Esophagus squamous epithelium (tissue), 5 donors: ENCODE data around the gene COQ9. TPM values are rescaled to one million over a fixed set of nuclear protein-coding genes. Genes with fewer than 3 reads are reported as not detected.

Experiments used
- DNase-seq: peaks from one replicate; lab custom pipeline; 2025; lab: John Stamatoyannopoulos, UW
- H3K27ac ChIP-seq, 4 donors: fragments of 200-600 bp; sonication (generic); one replicate each; pipeline ENCODE4 v1.5.1; 2016 to 2019; ENCODE audit warnings: mild to moderate bottlenecking in 1 of 4
- H3K27me3 ChIP-seq, 4 donors: fragments of 200-600 bp; sonication (generic); 1 replicate in 3 of 4; 2 replicates in 1 of 4; pipeline versions ENCODE4 v1.5.1 to v1.6.0; 2017 to 2021; ENCODE audit warnings: antibody characterized with exemption in 1 of 4
- H3K36me3 ChIP-seq, 3 donors: fragments of 200-600 bp; sonication (generic); one replicate each; pipeline ENCODE4 v1.5.1; 2016 to 2019
- H3K4me1 ChIP-seq, 3 donors: fragments of 200-600 bp; sonication (generic); one replicate each; pipeline ENCODE4 v1.5.1; 2017 to 2019
- H3K4me3 ChIP-seq, 4 donors: fragments of 200-600 bp; sonication (generic); 1 replicate in 3 of 4; 2 replicates in 1 of 4; pipeline ENCODE4 v1.5.1; 2016 to 2019; ENCODE audit warnings: mild to moderate bottlenecking in 2 of 4, moderate library complexity in 1 of 4
- H3K9me3 ChIP-seq, 3 donors: fragments of 200-600 bp; sonication (generic); one replicate each; pipeline ENCODE4 v1.5.1; 2016 to 2019
- POLR2A ChIP-seq, 4 donors: fragments of 450-650 bp; IDR thresholded peaks; one replicate each; pipeline ENCODE4 v1.6.1; 2017; ENCODE audit warnings: antibody characterized with exemption in 4 of 4, mild to moderate bottlenecking in 4 of 4, moderate library complexity in 3 of 4
- WGBS, 2 donors: methylation state at CpG; one replicate each; pipeline ENCODE4 v1.1.5; 2018; 5-methylcytosine and 5-hydroxymethylcytosine counted together
- intact Hi-C: fragments of 100-400 bp; cut with DNase I; formaldehyde crosslinking; loops from one replicate; pipeline ENCODE4 v1.15.0; 2022
- total RNA-seq, 4 donors: library from RNA; depleted of rRNA; stranded (reverse); fragments of >200 nt; gene quantifications; one replicate each; pipeline ENCODE4 v1.1.0, GENCODE V29; 2016
- TF ChIP-seq, protein P1 (sequence below), 6 experiments: fragments of 450-650 bp in 4 of 6; fragments of 200-600 bp in 2 of 6; sonication (generic) in 2 of 6; IDR thresholded peaks; one replicate each; pipeline ENCODE4 v1.5.1; 2016 to 2019; ENCODE audit warnings: antibody characterized with exemption in 6 of 6, mild to moderate bottlenecking in 4 of 6, moderate library complexity in 4 of 6
- donor health status: DM: yes; HTN: yes; CAD: no.

COQ9 gene
- total RNA-seq, 4 donors from 2014 or later: 43.6 to 62.0 (median 53.4) TPM

DNA sequence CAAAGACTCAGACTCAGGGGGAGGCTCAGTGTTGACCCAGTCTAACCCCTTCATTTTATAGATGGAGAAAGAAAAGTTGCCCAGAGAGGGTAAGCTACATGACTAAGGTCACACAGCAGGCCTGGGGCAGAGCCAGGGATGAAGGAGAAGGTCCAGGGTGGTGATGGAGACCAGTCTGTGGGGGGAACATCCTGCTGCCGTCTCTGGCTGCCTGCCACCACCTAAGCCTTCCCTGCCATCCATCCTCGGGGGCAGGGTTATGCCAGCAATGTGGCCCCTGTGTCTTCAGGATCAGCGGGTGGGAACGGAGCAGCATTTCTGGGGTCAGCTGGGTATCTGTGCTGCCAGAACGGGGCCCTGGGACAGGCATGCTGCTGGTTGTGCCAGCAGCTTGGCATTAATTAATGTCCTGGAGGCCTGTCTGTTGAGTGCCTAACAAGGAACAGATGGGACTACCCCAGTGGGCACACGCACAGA lies 33.5 kb downstream of the COQ9 start:
- H3K27ac ChIP-seq: peak overlapping the region in 3 of 4 donors; percentile 18 to 77 (median 31)
- H3K4me3 ChIP-seq: no peak overlapping the region
- intact Hi-C loops: no loop called here
- H3K36me3 ChIP-seq: peaks cover 0 to 33% (median 0%) of the 10 kb centered on the region in 3 donors
- no peaks in the 10 kb centered on the region for H3K27me3 ChIP-seq
- H3K9me3 ChIP-seq: no peaks in the 10 kb centered on the region
- WGBS, 2 donors: 37 to 59% methylated on average over 3 of the region's 6 CpGs
- DNase-seq: no peak
- H3K4me1 ChIP-seq: peaks cover 40 to 73% (median 42%) of the 10 kb centered on the region in 3 donors
- TF ChIP-seq, protein P1, sequence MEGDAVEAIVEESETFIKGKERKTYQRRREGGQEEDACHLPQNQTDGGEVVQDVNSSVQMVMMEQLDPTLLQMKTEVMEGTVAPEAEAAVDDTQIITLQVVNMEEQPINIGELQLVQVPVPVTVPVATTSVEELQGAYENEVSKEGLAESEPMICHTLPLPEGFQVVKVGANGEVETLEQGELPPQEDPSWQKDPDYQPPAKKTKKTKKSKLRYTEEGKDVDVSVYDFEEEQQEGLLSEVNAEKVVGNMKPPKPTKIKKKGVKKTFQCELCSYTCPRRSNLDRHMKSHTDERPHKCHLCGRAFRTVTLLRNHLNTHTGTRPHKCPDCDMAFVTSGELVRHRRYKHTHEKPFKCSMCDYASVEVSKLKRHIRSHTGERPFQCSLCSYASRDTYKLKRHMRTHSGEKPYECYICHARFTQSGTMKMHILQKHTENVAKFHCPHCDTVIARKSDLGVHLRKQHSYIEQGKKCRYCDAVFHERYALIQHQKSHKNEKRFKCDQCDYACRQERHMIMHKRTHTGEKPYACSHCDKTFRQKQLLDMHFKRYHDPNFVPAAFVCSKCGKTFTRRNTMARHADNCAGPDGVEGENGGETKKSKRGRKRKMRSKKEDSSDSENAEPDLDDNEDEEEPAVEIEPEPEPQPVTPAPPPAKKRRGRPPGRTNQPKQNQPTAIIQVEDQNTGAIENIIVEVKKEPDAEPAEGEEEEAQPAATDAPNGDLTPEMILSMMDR (IDR thresholded peaks at IDR 0.05): no peak
- no peak for TF ChIP-seq POLR2A (IDR thresholded peaks at IDR 0.05)

DNA sequence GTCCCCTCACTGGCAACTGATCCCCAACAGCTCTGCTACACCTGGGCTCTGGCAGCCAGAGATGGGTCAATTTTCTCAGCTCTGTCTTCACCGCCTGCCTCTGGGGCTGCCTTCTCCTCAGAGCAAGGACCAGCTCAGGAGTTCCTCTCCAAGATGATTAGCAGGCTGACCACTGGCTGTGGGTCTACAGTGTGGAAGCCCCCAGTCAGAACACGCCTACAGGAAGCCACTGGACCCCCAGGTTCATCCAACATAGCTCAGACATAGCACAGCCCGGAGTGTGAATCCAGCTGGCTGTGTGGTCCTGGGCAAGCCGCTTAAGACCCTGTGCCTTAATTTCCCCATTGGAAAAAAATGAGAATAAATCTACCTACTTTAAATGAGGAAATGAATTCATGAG lies 34.1 kb downstream of the COQ9 start:
- Histone ChIP-seq H3K36me3 (peaks cover 0 to 29% (median 0%) of the 10 kb centered on the region in 3 donors), H3K9me3 (no peaks in the 10 kb centered on the region), H3K27ac (peak overlapping the region in 1 of 4 donors; percentile 77), H3K27me3 (no peaks in the 10 kb centered on the region), H3K4me1 (peaks cover 41 to 71% (median 42%) of the 10 kb centered on the region in 3 donors), H3K4me3 (no peak overlapping the region)
- no peak for TF ChIP-seq POLR2A (IDR thresholded peaks at IDR 0.05)
- TF ChIP-seq, protein P1 (IDR thresholded peaks at IDR 0.05): no peak
- intact Hi-C loops: no loop called here
- WGBS, 2 donors: 76 to 85% methylated on average over 2 to 3 of the region's 4 CpGs
- no peak for DNase-seq

DNA sequence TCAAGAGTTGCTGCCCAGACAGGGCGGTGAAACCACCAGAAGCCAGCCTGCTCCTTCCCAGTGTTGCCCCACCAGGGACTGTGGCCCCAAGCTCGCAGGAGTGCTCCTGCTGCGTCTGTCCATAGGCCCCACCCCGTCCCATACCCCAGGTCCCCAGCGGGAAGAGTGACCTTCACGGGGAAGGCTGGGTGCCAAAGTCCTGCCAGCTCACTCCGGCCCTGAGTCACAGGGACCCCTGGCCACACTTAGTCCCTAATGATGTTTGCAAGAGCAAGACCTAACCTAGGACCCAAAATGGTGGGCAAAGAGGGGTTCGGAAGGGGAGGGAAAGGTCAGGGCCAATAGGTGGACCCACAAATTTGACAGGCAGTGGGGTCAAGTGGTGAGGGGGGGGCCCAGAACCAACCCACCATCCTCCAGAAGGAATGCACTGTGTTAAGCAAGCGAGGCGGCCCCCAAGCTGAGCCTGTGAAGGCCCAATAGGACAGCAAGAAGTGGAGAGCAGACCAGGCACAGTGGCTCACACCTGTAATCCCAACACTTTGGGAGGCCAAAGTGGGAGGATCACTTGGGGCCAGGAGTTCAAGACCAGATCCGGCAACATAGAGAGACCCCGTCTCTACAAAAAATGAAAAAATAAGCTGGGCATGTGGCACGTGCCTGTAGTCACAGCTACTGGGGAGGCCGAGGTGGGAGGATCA lies 35.7 kb downstream of the COQ9 start:
- no peak for DNase-seq
- H3K36me3 ChIP-seq: peaks cover 0 to 15% (median 0%) of the 10 kb centered on the region in 3 donors
- no peaks in the 10 kb centered on the region for H3K9me3 ChIP-seq
- H3K4me3 ChIP-seq: no peak overlapping the region
- 79 to 83% methylated on average over 8 of the region's 14 CpGs for WGBS, 2 donors
- peaks cover 42 to 63% (median 46%) of the 10 kb centered on the region in 3 donors for H3K4me1 ChIP-seq
- no peak overlapping the region for H3K27ac ChIP-seq
- H3K27me3 ChIP-seq: no peaks in the 10 kb centered on the region
- TF ChIP-seq POLR2A (IDR thresholded peaks at IDR 0.05): no peak
- TF ChIP-seq, protein P1 (IDR thresholded peaks at IDR 0.05): no peak
- intact Hi-C loops: no loop called here

DNA sequence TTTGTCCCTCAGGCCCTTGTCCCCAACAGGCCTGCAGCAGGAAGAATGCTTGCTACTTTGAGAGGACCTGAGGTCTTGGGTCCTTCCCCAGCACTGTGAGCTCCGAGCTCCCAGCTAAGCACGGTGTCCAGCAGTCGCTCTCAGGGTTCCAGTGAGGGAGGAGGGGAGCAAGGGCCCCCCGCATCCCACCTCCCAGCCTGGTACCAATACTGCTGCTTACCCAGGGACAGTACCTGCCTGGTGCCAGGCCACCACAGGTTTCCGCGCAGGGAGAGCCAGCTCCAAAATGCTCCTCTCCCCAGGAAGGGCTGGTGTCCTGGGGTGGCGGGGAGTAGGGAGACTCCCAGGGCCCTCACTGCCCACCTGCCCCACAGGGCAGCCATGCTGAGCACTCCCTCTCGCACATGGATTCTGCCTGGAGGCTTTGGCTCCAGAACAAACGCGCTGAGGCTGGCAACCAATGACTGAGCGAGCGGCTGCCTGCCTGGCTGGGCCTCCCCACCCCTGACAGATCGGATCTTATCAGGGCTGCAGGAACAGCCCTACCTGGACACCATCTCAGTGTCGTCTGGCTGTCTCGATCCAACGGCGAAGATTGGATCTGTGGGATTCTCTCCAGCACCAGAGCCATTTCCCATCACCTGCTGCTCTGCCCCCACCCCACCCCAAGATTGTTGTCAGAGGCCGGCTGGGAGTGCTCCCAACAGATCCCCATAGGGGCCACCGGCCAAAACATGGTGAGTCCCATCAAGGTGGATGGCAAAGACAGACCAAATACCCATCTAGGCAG lies 36.6 kb downstream of the COQ9 start:
- Histone ChIP-seq H3K4me1 (peaks cover 35 to 54% (median 38%) of the 10 kb centered on the region in 3 donors), H3K27ac (no peak overlapping the region)
- DNase-seq: no peak

More for the DNA sequence above, 36.6 kb downstream of the COQ9 start:
- Histone ChIP-seq H3K36me3 (peaks cover 0 to 5% (median 0%) of the 10 kb centered on the region in 3 donors), H3K9me3 (no peaks in the 10 kb centered on the region), H3K27me3 (no peaks in the 10 kb centered on the region), H3K4me3 (no peak overlapping the region)
- WGBS, 2 donors: 8 to 46% methylated on average over 2 to 4 of the region's 19 CpGs
- intact Hi-C loops: no loop called here
- TF ChIP-seq, protein P1 (IDR thresholded peaks at IDR 0.05): no peak
- TF ChIP-seq POLR2A (IDR thresholded peaks at IDR 0.05): no peak
